Motor neuron (in vitro differentiated cells): ENCODE data around the gene PPM1B. TPM values are rescaled to one million over a fixed set of nuclear protein-coding genes. Genes with fewer than 3 reads are reported as not detected.
"Not testable (repeated sequence)": the region's sequence is repeated elsewhere in the genome, so short reads cannot be mapped to it uniquely, and the experiment has no call there.

Source experiments
- ATAC-seq, 8 experiments: fragments of 200-7000 bp; cut with Tn5 transposase; replicated peaks in 6 of 8; 2 replicates each; pipeline ENCODE4 v1.8.0; 2021; ENCODE audit warnings: mild to moderate bottlenecking in 8 of 8, moderate library complexity in 8 of 8
- H3K27ac ChIP-seq, 2 donors: fragments of 250-450 bp; sonication (Bioruptor Pico); 2 replicates each; pipeline ENCODE4 v1.9.0; 2021; ENCODE audit warnings: antibody characterized with exemption in 2 of 2, mild to moderate bottlenecking in 2 of 2, moderate library complexity in 1 of 2
- H3K4me1 ChIP-seq, 2 donors: fragments of 250-450 bp; sonication (Bioruptor Pico); replicated peaks in 1 of 2; 2 replicates each; pipeline ENCODE4 v1.6.1; 2021; ENCODE audit warnings: antibody characterized with exemption in 2 of 2, mild to moderate bottlenecking in 2 of 2, moderate library complexity in 1 of 2
- H3K4me3 ChIP-seq, 5 donors: fragments of 250-450 bp; sonication (Bioruptor Pico); 2 replicates each; pipeline ENCODE4 v1.9.0; 2021; ENCODE audit warnings: antibody characterized with exemption in 5 of 5, mild to moderate bottlenecking in 5 of 5, moderate library complexity in 4 of 5
- WGBS, 10 experiments: fragments of 450-650 bp; shearing (Covaris generic); methylation state at CpG; one replicate each; pipeline ENCODE4 v1.0.0; 2022; 5-methylcytosine and 5-hydroxymethylcytosine counted together
- in situ Hi-C, 9 experiments: fragments of 400-800 bp; cut with MboI; loops; one replicate each; pipeline ENCODE4 v1.15.0; 2021; ENCODE audit warnings: low sequenced_read_pairs in 9 of 9, low pct_unique_long_range_greater_than_20kb in 2 of 9; ENCODE audit not compliant: unreplicated experiment in 9 of 9
- total RNA-seq, 8 experiments: library from RNA; unstranded; fragments of 300-600 nt; gene quantifications; 2 replicates each; pipeline versions ENCODE4 v1.2.3 to v1.2.4, GENCODE V29; 2022

The PPM1B gene
- total RNA-seq, 8 experiments from 2014 or later = 22.1 to 48.9 (median 30.9) TPM

DNA sequence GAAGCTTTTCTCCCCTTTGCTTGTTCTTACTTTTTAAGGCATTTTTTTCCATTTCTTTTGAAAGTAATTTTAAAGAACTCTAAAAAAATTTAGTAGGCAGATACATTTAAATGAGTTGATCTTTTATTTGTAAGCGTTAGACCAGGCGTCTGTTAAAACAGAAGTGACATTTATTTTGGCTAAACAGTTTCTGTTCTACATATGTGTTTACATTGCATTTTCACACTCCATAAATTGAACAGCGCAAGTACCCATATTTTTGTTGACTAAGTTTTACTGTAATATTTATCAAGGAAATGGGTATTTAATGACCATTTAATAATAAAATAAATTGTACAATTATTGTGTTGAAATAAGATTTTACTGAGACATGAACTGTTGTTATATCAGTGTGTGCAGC lies 21.9 kb downstream of the PPM1B start:
- Histone ChIP-seq H3K4me1 (no peaks in the 10 kb centered on the region), H3K27ac (no peak overlapping the region), H3K4me3 (no peak overlapping the region)
- 18 to 100% (median 94%) methylated on average over 2 to 3 of the region's 3 CpGs for WGBS, 10 experiments
- peak in 1 of 8 experiments; percentile 26 for ATAC-seq
- in situ Hi-C loops = no loop called here

DNA sequence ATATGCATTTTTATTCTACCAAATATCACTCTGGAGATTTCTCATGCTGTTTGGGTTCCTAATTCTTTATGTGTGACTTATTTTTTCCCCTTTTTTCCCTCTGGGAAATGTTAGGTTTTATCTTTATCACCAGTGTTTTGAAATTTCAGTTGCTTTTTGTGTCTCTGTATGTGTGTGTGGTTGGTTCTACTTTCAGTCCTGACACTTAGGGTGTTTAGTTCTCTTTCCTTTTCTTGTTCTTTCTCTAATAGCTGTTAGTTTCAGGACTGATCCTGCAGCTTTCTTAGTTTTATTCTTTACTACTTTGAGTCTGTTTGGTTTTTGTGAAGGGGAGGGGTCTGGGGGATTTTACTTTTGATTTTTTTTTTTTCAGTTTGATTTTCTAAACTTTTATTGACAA lies 23.1 kb downstream of the PPM1B start:
- H3K4me3 ChIP-seq = no peak overlapping the region
- H3K27ac ChIP-seq = no peak overlapping the region
- in situ Hi-C loops = no loop called here
- ATAC-seq = no peak
- H3K4me1 ChIP-seq = no peaks in the 10 kb centered on the region

DNA sequence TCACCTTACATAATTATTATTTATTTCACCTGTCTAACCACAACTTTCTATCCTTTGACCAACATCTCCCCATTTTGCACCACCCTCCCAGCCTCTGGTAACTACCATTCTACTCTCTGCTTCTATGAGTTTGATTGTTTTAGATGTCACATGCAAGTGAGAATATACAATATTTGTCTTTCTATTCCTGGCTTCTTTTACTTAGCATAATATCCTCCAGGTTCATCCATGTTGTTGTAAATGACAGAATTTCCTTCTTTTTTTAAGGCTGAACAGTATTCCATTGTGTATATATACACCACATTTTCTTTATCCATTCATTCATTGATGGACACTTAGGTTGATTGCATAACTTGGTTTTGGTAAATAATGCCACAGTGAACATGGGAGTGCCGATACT lies 24.0 kb downstream of the PPM1B start:
- WGBS, 10 experiments = 67 to 100% (median 88%) methylated on average over 1 of the region's 1 CpG; no CpG with 5 or more reads in 1 of the 10 experiments
- no peak overlapping the region for H3K4me3 ChIP-seq
- no peak overlapping the region for H3K27ac ChIP-seq
- in situ Hi-C loops = no loop called here
- H3K4me1 ChIP-seq = no peaks in the 10 kb centered on the region
- no peak for ATAC-seq

DNA sequence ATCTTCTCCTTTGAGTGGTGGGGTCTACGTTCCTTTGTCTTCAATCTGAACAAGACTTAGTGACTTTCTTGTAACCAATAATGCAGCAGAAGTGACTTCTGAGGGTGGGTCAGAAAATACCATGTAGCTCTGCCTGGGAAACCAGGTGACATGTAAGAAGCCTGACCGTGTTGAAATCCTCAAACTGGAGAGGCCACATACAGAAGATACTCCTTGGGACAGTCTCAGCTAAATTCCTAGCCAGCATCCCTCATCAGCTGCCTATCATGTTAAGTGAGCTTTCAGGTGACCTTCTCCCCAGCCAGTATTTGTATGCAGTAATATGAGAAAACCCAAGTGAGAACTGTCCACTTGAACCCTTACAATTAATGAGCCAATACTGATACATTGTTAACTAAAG lies 27.0 kb downstream of the PPM1B start:
- no peak for ATAC-seq
- Histone ChIP-seq H3K4me3 (no peak overlapping the region), H3K4me1 (no peaks in the 10 kb centered on the region), H3K27ac (no peak overlapping the region)
- in situ Hi-C loops = no loop called here
- 55 to 100% (median 100%) methylated on average over 1 to 2 of the region's 2 CpGs; no CpG with 5 or more reads in 2 of the 10 experiments for WGBS, 10 experiments

DNA sequence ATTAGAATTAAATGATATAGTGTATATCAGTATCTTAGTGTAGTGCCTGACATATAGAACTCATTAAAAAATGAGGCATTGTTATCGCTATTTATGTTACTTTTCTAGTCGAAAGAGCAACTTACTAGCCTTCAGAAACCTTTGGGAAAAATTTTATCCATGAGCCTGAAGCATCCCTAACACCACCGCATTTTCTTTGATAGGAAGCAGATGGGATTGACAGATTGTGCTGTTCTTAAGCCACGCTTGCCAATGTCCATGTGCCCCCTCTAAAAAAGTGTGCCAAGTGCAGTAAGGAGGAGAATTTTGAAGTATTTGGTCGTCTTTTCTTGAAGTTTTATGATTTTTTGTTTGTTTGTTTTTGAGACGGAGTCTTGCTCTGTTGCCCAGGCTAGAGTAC lies 29.1 kb downstream of the PPM1B start:
- 20 to 100% (median 95%) methylated on average over 1 to 6 of the region's 6 CpGs; no CpG with 5 or more reads in 1 of the 10 experiments for WGBS, 10 experiments
- Histone ChIP-seq H3K4me3 (no peak overlapping the region), H3K4me1 (no peaks in the 10 kb centered on the region), H3K27ac (no peak overlapping the region)
- no peak for ATAC-seq
- in situ Hi-C loops = no loop called here

DNA sequence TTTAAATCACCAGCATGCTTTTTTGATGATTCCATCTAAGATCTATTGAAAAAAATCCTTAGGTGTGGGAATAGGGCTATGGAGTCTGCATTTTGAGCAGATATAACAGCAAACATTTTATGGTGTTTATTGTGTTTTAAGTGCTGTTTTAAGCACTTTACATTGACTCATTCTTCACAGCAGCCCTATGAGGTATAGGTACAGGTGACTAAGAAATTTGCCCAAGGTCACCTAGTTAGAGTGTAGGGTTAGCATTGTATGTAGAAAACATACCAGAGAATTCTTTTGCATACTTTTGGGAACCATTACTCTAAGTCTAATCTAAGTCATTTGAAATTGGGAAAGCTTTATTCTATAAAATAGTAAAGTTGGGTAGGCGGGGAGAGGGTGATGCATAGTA lies 31.3 kb downstream of the PPM1B start:
- Histone ChIP-seq H3K4me3 (no peak overlapping the region), H3K27ac (no peak overlapping the region), H3K4me1 (no peaks in the 10 kb centered on the region)
- in situ Hi-C loops = no loop called here
- ATAC-seq = no peak
- 83 to 100% (median 91%) methylated on average over 1 of the region's 1 CpG; no CpG with 5 or more reads in 4 of the 10 experiments for WGBS, 10 experiments

DNA sequence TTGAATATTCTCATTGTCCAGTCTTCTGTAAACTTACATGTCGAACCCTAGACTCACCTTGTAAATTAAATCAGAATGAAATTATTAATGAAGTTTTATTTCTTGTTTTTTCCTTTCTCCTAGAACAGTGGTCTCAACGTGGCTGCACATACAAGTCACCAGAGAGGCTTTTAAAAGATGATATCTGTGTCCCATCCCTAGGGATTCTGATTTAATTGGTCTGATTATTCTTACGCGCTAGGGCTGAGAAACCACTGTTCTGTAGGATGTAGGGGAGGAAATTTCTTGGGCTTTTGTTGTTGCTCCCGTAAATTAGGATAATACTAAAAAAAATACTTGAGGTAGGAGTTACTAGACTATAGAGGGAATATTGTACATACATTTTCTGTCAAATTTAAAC lies 32.1 kb downstream of the PPM1B start:
- no peak for ATAC-seq
- WGBS, 10 experiments = 83 to 100% (median 93%) methylated on average over 1 to 5 of the region's 5 CpGs; no CpG with 5 or more reads in 1 of the 10 experiments
- Histone ChIP-seq H3K4me3 (no peak overlapping the region), H3K4me1 (no peaks in the 10 kb centered on the region), H3K27ac (no peak overlapping the region)
- in situ Hi-C loops = no loop called here

DNA sequence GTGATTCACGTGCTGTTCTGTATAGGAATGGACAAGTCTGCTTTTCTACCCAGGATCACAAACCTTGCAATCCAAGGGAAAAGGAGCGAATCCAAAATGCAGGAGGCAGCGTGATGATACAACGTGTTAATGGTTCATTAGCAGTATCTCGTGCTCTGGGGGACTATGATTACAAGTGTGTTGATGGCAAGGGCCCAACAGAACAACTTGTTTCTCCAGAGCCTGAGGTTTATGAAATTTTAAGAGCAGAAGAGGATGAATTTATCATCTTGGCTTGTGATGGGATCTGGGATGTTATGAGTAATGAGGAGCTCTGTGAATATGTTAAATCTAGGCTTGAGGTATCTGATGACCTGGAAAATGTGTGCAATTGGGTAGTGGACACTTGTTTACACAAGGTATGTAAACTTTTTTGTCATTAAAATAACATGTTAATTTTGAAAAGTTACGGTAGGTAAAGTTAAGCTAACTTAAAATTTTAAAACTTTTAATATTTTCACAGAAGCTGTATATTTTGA lies 33.0 kb downstream of the PPM1B start:
- H3K27ac ChIP-seq = no peak overlapping the region
- WGBS, 10 experiments = 39 to 100% (median 84%) methylated on average over 2 to 6 of the region's 6 CpGs; no CpG with 5 or more reads in 1 of the 10 experiments
- H3K4me1 ChIP-seq = no peaks in the 10 kb centered on the region
- no peak overlapping the region for H3K4me3 ChIP-seq
- in situ Hi-C loops = no loop called here
- ATAC-seq = peak in 2 of 8 experiments; percentile 55 to 72

DNA sequence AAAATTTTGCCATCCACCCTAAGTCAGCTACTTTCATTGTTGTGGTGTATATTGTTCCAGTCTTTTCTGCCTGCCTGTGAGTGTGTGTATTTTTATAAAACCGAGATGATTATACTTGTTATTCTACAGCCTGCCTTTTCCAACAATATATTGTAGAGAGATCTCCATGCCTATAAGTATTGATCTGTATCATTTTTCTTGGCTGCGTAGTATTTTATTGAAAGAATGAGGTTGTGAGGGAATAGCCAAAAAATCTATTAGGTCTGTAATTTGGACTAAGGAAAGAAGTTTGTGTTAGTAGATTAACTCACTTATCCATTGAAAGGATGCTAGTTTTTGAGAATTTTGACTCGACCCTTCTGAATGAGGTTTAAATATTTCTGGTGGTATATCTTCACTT lies 34.9 kb downstream of the PPM1B start:
- 86 to 100% (median 100%) methylated on average over 1 to 3 of the region's 3 CpGs for whole genome bisulfite sequencing, 10 experiments
- in situ Hi-C loops = no loop called here
- ATAC-seq = no peak

DNA sequence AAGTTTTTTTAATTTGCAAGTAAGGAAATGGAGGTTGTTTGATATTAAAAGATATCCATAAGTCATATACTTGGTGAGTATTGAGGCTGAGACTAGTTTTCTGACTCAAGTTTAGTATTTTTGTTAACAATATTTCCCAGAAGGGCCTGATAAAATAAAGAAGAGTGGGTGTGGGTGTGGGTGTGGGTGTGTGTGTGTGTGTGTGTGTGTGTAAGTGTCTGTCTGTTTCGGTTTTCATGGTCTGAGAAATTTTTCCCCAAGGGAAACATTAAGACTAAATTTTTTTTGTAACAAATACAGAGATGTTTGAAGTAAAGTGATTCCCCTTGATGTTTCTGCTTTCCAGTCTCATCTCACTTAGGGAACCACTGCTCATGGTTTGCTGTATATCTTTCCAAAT lies 36.5 kb downstream of the PPM1B start:
- H3K4me3 ChIP-seq = no peak overlapping the region
- 0 to 100% (median 64%) methylated on average over 1 of the region's 1 CpG; no CpG with 5 or more reads in 4 of the 10 experiments for WGBS, 10 experiments
- H3K4me1 ChIP-seq = no peaks in the 10 kb centered on the region
- in situ Hi-C loops = no loop called here
- ATAC-seq = no peak
- no peak overlapping the region for H3K27ac ChIP-seq

More for the DNA sequence above, 34.9 kb downstream of the PPM1B start:
- Histone ChIP-seq H3K27ac (no peak overlapping the region), H3K4me3 (no peak overlapping the region), H3K4me1 (no peaks in the 10 kb centered on the region)

DNA sequence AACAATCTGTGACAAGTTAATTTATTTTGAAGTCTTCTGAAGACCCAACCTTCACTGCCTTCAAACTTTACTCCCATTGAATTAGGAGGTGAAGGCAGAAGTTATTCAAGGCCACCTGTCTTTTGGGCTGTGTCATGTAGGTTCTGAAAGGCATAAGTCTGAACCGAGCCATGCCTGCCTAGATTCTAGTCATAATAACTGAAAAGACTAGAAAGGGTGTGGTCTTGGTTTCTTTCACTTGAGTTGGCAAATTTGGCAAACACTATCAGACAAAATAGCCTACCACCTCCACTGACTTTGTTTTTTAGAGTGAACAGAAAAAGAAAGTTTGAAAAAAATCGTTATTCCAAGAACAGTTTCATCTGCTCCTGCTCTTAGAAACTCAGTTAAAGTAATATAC lies 38.4 kb downstream of the PPM1B start:
- Histone ChIP-seq H3K27ac (no peak overlapping the region), H3K4me1 (no peaks in the 10 kb centered on the region), H3K4me3 (no peak overlapping the region)
- in situ Hi-C loops = no loop called here
- no peak for ATAC-seq
- WGBS, 10 experiments = 71 to 100% (median 92%) methylated on average over 1 to 2 of the region's 2 CpGs; no CpG with 5 or more reads in 1 of the 10 experiments

DNA sequence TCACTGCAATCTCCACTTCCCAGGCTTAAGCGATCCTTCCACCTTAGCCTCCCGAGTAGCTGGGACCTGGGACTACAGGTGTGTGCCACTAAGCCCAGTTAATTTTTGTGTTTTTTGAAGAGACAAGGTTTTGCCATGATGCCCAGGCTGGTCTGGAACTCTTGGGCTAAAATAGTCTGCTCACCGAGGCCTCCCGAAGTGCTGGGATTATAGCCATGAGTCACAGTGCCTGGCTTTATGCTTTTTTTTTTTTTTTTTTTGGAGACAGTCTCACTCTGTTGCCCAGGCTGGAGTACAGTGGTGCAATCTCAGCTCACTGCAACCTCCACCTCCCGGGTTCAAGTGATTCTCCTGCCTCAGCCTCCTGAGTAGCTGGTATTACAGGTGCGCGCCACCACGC lies 39.0 kb downstream of the PPM1B start:
- H3K27ac ChIP-seq, in situ Hi-C loops, ATAC-seq, H3K4me3 ChIP-seq, H3K4me1 ChIP-seq: not testable (repeated sequence)
- WGBS, 10 experiments = 89 to 100% (median 93%) methylated on average over 2 to 5 of the region's 8 CpGs; no CpG with 5 or more reads in 6 of the 10 experiments

DNA sequence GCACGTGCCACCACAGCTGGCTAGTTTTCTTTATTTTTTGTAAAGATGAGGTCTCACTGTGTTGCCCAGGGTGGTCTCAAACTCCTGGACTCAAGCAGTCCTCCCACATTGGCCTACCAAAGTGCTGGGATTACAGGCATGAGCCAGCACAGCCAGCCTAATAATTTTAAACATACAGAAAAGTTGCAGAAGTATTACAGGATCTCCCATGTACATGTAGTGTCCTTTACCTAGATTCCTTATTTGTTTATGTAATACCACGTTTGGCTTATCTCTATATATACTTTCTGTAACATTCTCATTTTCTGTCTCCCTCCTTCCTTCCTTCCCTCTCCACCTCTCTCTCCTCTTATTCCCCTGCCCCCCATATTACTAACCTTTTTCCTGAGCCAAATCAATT lies 41.7 kb downstream of the PPM1B start:
- in situ Hi-C loops = no loop called here
- WGBS, 10 experiments = 60 to 100% (median 94%) methylated on average over 1 to 2 of the region's 2 CpGs; no CpG with 5 or more reads in 1 of the 10 experiments
- no peak overlapping the region for H3K4me3 ChIP-seq
- no peak for ATAC-seq
- no peaks in the 10 kb centered on the region for H3K4me1 ChIP-seq
- no peak overlapping the region for H3K27ac ChIP-seq

DNA sequence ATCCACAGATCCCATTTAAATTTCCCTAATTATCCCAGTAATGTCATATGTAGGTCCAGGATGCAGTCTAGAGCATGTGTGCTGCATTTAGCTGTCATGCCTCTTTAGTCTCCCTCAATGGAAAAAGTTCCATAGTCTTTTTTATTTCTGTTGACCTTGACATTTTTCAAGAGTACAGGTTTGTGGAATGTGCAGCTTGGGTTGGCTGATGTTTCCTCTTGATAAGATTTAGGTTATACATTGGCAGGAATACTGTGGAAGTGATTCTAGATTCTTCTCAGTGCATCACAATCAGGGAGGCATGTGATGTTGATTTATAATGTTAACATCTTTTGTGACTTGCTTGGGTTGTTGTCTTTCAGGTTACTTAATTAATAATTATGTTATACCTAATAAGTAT lies 42.5 kb downstream of the PPM1B start:
- no peak overlapping the region for H3K4me3 ChIP-seq
- no peak overlapping the region for H3K27ac ChIP-seq
- ATAC-seq = no peak
- in situ Hi-C loops = no loop called here
- no peaks in the 10 kb centered on the region for H3K4me1 ChIP-seq
